Activated naive CD8-positive, alpha-beta T cell treated with anti-CD3 and anti-CD28 coated beads for 36 hours (primary cell): ENCODE measurements around the gene CLEC17A. TPM values are rescaled to one million over a fixed set of nuclear protein-coding genes. Genes with fewer than 3 reads are reported as not detected.
"Not testable (repeated sequence)": the region's sequence is repeated elsewhere in the genome, so short reads cannot be mapped to it uniquely, and the experiment has no call there.

ENCODE experiments used
- DNase-seq: peaks from one replicate; pipeline ENCODE4 v3.0.0; 2021
- H3K27ac Mint-ChIP-seq: one replicate; pipeline ENCODE4 v1.8.0; 2022; ENCODE audit warnings: mild to moderate bottlenecking, moderate library complexity, mixed read lengths
- H3K27me3 Mint-ChIP-seq: one replicate; pipeline ENCODE4 v1.8.0; 2022; ENCODE audit warnings: mild to moderate bottlenecking, mixed read lengths
- H3K36me3 Mint-ChIP-seq: one replicate; pipeline ENCODE4 v1.8.0; 2021; ENCODE audit warnings: mild to moderate bottlenecking, mixed read lengths
- H3K4me1 Mint-ChIP-seq: one replicate; pipeline ENCODE4 v1.8.0; 2021; ENCODE audit warnings: mixed read lengths
- H3K4me3 Mint-ChIP-seq: one replicate; pipeline ENCODE4 v1.8.0; 2022; ENCODE audit warnings: mild to moderate bottlenecking, moderate library complexity, mixed read lengths
- H3K9me3 Mint-ChIP-seq: one replicate; pipeline ENCODE4 v1.8.0; 2022; ENCODE audit warnings: mixed read lengths
- total RNA-seq, 2 experiments: library from RNA; stranded (reverse); gene quantifications; one replicate each; pipeline ENCODE4 v1.2.3, GENCODE V29; 2021

CLEC17A gene
- under 1 TPM; 0.64 to 0.84 TPM for total RNA-seq

DNA sequence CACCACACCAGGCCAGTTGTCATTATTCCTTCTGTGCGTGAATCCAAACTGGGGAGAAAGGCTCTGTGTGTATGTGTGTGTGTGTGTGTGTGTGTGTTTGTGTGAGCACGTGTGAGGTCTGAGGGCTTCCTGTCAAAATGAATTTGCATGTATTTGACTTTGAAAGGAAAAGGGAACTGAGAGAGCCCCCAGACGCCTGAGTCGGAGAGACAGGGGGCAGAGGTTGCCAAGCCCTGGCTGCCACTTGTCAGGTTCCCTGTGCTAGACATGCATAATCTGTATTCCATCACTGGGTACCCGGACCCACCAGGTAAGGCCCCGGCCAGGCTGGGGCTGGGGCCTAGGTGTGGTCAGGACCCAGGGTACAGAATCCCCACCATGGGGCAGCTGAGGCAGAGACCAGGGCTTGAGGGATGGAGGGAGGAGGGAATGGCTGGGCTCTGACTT, at the start of gene CLEC17A:
CLEC17A (plus strand) TSS at position 191 of the 447 bp plus-strand sequence; CDS start at position 268, 77 bp downstream.
- Mint-ChIP-seq H3K27ac (peak within 1 kb of the TSS; percentile 65), H3K36me3 (no peaks in the 10 kb centered on the region), H3K27me3 (no peaks in the 10 kb centered on the region), H3K4me3 (peak within 1 kb of the TSS; percentile 68), H3K9me3 (no peaks in the 10 kb centered on the region), H3K4me1 (peaks cover 6% of the 10 kb centered on the region)
- no peak for DNase-seq

DNA sequence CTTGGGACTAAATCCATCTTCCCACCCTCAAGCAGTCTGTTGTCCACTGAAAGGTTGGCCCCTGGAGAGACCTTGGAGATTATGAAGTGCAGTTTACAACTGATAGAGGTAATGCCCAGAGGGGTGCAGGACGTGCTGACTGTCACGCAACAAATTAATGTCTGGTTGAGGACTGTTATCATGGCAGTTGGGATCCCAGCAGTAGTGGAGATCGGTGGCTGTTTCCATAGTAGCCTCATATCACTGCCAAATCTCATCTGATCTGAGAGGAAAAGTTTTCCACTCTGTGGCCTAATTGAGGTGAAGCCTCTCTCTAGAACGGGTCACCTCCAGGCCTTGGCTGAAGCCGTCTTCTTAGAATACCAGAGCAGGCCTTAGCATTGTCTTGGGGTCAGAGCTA, 49.4 kb upstream of the CLEC17A start:
- no peaks in the 10 kb centered on the region for H3K27me3 Mint-ChIP-seq
- H3K4me1 Mint-ChIP-seq: peaks cover 36% of the 10 kb centered on the region
- H3K27ac Mint-ChIP-seq: no peak overlapping the region
- no peak overlapping the region for H3K4me3 Mint-ChIP-seq
- DNase-seq: no peak
- H3K9me3 Mint-ChIP-seq: no peaks in the 10 kb centered on the region
- H3K36me3 Mint-ChIP-seq: no peaks in the 10 kb centered on the region

DNA sequence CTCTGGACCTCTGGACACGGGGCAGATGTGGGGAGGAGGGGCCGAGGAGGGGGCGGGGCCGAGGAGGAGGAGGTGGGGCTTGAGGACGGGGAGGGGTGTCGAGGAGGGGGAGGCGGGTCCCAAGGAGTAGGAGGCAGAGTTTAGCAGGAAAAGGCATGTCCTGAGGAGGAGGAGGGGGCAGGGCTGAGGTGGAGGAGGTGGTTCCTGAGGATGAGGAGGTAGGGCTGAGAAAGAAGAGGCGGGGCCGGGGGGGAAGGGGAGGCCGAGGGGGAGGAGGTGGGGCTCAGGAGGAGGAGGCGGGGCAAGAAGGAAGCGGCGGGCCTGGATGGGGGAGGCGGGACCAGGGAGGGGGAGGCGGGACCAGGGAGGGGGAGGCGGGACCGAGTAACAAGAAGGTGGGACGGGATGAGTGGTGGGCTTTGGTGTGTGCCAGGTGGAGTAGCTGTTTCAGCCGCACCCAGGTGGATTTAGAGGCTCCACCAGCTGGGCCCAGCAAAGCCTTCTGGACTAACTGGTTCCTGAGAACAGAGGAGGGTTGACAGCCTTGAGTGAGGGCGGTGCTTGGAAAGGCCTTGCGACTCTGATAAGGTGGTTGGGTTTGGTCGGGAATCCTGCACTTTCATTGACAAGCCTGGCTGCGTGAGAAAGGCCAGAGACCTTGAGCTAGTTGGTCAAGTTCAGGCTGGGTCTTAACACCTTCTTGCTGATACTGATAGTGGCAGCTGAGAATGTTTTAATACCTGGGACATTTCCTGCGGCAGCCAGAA, 45.8 kb upstream of the CLEC17A start:
- DNase-seq: peak; percentile 47
- H3K36me3 Mint-ChIP-seq: peaks cover 5% of the 10 kb centered on the region
- no peak overlapping the region for H3K27ac Mint-ChIP-seq
- no peak overlapping the region for H3K4me3 Mint-ChIP-seq
- peaks cover 28% of the 10 kb centered on the region for H3K4me1 Mint-ChIP-seq
- no peaks in the 10 kb centered on the region for H3K9me3 Mint-ChIP-seq
- no peaks in the 10 kb centered on the region for H3K27me3 Mint-ChIP-seq

- no peak for DNase-seq
- Mint-ChIP-seq H3K9me3 (no peaks in the 10 kb centered on the region), H3K27ac (no peak overlapping the region), H3K4me1 (peaks cover 22% of the 10 kb centered on the region), H3K36me3 (peaks cover 5% of the 10 kb centered on the region), H3K4me3 (no peak overlapping the region), H3K27me3 (no peaks in the 10 kb centered on the region)
Measured at GRCh38 chr19:14540741-14541525, 42.0 kb upstream of the CLEC17A start.

- H3K9me3 Mint-ChIP-seq, H3K27me3 Mint-ChIP-seq, H3K27ac Mint-ChIP-seq, H3K36me3 Mint-ChIP-seq, DNase-seq, H3K4me3 Mint-ChIP-seq: not testable (repeated sequence)
- H3K4me1 Mint-ChIP-seq: peaks cover 18% of the 10 kb centered on the region
Measured at GRCh38 chr19:14541979-14542378, 40.9 kb upstream of the CLEC17A start.

DNA sequence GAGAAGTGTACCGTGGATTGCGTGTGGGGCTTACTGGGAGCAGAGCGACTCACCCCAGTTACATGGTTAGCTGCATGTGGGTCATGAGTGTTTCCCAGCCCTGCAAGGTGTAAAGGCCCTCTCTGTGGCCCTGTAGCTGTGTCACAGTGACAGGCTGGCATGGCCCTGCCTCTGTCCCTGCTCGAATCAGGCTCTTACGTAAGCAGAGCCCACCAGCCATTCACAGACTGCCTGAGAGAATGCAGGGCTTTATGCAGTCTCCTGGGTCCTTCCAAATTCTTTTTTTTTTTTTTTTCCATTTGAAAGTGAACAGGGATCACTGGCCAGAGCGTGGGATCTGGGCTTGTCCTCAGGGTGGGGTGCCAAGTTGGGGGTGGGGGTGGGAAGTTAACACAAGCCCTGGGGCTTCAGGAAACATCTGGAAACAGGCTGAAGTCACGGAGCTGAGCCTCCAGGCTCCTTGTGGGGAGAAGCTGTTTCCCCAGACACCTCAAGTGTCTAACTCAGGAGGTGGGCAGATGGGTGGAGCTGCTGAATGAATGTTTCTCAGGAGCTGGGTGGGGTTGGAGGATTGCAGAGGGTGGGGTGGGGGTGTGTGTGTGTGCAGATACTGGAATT, 40.1 kb upstream of the CLEC17A start:
- peaks cover 5% of the 10 kb centered on the region for H3K36me3 Mint-ChIP-seq
- H3K4me3 Mint-ChIP-seq: no peak overlapping the region
- H3K4me1 Mint-ChIP-seq: peaks cover 17% of the 10 kb centered on the region
- DNase-seq: no peak
- no peaks in the 10 kb centered on the region for H3K9me3 Mint-ChIP-seq
- H3K27me3 Mint-ChIP-seq: no peaks in the 10 kb centered on the region
- no peak overlapping the region for H3K27ac Mint-ChIP-seq

GRCh38 chr19:14544047-14544446, 38.8 kb upstream of the CLEC17A start:
- Mint-ChIP-seq H3K9me3 (no peaks in the 10 kb centered on the region), H3K27ac (no peak overlapping the region), H3K4me3 (no peak overlapping the region), H3K27me3 (no peaks in the 10 kb centered on the region), H3K36me3 (peaks cover 9% of the 10 kb centered on the region), H3K4me1 (peaks cover 11% of the 10 kb centered on the region)
- no peak for DNase-seq

GRCh38 chr19:14544977-14545715, 37.7 kb upstream of the CLEC17A start:
- Mint-ChIP-seq H3K36me3 (peaks cover 12% of the 10 kb centered on the region), H3K27ac (peak overlapping the region; percentile 13), H3K4me1 (peaks cover 9% of the 10 kb centered on the region), H3K4me3 (no peak overlapping the region), H3K9me3 (no peaks in the 10 kb centered on the region), H3K27me3 (no peaks in the 10 kb centered on the region)
- no peak for DNase-seq

DNA sequence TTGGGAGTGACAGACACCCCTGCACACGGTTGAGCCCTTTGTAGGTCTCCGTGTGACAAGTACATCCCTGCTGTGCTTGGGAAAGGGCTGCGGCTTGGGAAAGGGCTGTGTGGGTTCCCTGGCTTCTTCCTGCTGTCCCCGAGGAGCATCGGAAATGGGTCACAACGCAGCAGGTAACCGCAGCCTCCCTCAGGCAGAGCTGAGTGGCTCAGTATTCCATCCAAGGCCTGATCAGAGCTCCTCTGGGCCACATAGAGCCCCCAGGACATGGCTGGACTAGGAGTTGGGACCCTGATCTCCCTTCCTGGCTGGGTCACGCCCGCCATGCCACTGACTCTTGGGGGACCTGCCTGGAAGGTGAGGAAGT, 37.2 kb upstream of the CLEC17A start:
- Mint-ChIP-seq H3K9me3 (no peaks in the 10 kb centered on the region), H3K27me3 (no peaks in the 10 kb centered on the region), H3K4me3 (no peak overlapping the region), H3K27ac (no peak overlapping the region), H3K36me3 (peaks cover 13% of the 10 kb centered on the region), H3K4me1 (peaks cover 13% of the 10 kb centered on the region)
- DNase-seq: no peak

DNA sequence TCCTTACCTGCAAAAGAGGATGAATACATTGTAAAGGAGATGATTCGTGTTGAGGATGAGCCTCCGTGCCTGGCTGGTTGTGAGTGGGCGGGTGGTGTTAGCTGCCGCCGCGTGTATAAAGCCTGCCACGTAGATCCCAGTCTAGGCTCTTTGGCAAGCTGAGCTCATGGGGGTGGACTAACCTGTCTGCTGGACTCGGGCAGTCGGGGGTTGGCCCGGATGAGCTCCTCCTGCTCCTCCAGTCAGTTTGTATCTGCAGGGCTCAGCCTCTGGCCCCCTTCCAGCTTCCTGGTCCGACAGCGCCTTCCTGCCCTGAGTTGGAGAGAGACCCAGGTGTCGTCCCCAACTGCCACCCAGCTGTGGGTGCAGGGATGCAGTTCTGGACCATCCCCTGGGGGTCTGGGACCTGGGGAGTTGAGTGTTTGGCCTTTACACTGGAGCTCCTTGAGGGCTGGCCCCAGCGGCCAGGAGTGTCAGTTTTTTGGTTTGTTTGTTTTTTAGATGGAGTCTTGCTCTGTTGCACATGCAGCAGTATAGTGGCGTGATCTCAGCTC, 32.6 kb upstream of the CLEC17A start:
- DNase-seq: no peak
- Mint-ChIP-seq H3K4me3 (no peak overlapping the region), H3K36me3 (peaks cover 13% of the 10 kb centered on the region), H3K9me3 (no peaks in the 10 kb centered on the region), H3K27me3 (no peaks in the 10 kb centered on the region), H3K4me1 (peaks cover 23% of the 10 kb centered on the region), H3K27ac (no peak overlapping the region)

DNA sequence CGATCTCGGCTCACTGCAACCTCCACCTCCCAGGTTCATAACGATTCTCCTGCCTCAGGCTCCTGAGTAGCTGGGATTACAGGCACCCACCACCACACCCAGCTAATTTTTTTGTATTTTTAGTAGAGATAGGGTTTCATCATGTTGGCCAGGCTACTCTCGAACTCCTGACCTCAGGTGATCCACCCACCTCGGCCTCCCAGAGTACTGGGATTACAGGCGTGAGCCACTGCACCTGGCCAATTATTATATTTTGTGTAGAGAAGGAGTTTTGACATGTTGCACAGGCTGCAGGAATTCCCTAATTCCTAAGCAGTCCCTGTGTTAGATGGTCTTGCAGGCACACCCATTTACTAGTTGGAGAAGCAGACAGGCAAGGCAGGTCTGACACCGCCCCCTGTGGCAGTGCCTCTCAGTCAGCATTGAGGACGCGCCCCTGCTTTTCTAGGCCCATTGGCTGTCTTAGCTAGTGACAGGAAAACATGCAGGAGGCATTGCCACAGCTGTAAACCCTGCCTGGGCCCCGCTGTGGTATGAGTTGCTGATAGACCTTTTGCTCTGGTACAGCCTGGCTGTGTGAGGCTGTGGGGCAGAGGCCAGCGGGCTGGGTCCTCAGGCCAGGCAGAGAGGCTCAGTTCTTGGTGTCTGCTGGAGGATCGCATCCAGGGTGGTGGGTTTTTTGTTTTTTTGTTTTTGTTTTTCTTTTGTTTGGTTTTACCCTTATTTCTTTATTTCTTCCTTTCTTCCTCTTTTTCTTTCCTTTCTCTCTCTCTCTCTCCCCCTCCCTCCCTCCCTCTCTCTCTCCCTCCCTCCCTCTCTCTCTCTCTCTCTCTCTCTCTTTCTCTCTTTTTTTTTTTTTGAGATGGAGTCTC, 31.5 kb upstream of the CLEC17A start:
- Mint-ChIP-seq H3K27ac (peak overlapping the region; percentile 60), H3K4me1 (peaks cover 30% of the 10 kb centered on the region), H3K36me3 (peaks cover 13% of the 10 kb centered on the region)
- not testable (repeated sequence) for H3K9me3 Mint-ChIP-seq, H3K4me3 Mint-ChIP-seq, H3K27me3 Mint-ChIP-seq
- peak; percentile 75 for DNase-seq

DNA sequence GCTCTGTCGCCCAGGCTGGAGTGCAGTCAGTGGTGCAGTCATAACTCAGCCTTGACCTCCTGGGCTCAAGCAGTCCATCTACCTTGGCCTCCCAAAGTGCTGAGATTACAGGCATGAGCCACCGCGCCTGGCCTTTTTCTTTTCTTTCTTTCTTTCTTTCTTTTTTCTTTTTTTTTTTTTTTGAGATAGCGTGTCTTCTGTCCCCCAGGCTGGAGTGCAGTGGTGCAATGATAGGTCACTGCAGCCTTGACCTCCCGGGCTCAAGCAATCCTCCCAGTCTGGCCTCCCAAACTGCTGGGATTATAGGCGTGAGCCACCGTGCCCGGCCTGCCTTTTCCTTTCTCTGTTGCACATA, 30.9 kb upstream of the CLEC17A start:
- Mint-ChIP-seq H3K4me1 (peaks cover 31% of the 10 kb centered on the region), H3K36me3 (peaks cover 13% of the 10 kb centered on the region), H3K27ac (peak overlapping the region; percentile 52)
- H3K4me3 Mint-ChIP-seq, H3K9me3 Mint-ChIP-seq, DNase-seq, H3K27me3 Mint-ChIP-seq: not testable (repeated sequence)

- no peaks in the 10 kb centered on the region for H3K27me3 Mint-ChIP-seq
- no peaks in the 10 kb centered on the region for H3K9me3 Mint-ChIP-seq
- peaks cover 13% of the 10 kb centered on the region for H3K36me3 Mint-ChIP-seq
- no peak overlapping the region for H3K27ac Mint-ChIP-seq
- no peak overlapping the region for H3K4me3 Mint-ChIP-seq
- DNase-seq: no peak
- peaks cover 31% of the 10 kb centered on the region for H3K4me1 Mint-ChIP-seq
Measured at GRCh38 chr19:14553042-14553938, 29.6 kb upstream of the CLEC17A start.
